ENCODE data around the gene DVL3. TPM values are rescaled to one million over a fixed set of nuclear protein-coding genes. Genes with fewer than 3 reads are reported as not detected.
A peak's percentile ranks its signal among the peaks of the same experiment; 100 is the strongest.
"Not testable (repeated sequence)": the region's sequence is repeated elsewhere in the genome, so short reads cannot be mapped to it uniquely, and the experiment has no call there.

DVL3 gene
- polyA plus RNA-seq, 3 donors: 59.8 to 69.3 (median 61.2) TPM

DNA sequence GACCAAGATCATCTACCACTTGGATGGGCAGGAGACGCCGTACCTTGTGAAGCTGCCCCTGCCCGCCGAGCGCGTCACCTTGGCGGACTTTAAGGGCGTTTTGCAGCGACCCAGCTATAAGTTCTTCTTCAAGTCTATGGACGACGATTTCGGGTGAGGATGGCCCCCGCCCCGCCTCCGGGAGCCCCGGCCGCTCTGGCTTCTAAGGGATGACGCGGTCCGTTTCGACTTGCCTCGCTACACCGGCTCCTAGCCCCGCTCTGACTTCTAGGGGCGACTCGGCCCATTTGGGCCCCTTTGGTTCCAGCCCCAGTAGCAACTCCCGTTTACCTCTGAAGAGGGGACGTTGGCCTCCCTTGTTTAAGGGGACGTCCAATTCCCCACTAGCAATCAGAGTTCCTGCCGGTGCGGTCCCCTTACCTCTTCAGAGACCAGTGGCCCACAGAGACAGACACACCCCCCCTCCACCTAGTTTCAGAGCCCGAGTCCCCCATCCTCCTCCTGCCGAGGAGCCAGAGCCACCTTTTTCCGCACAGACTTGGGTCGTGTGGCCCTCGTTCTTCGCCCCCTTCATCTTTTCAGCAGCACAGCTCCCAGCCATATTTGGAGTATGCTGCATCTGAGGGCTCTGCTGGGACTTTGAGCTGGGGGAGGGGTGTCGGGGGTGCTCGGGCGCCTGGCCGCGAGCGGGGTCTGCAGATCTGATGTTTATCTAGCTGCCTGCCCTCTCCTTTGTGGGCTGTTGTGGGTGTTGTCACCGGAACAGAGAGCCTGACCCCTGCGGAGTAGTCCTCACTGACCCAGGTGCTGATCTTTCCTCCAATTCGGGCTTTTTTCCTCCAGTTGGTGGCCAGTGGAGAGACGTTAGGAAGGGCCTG lies 706 bp downstream of the DVL3 start:
- DNase-seq (ENCODE audit: low read depth in 3 of 3, low spot score in 2 of 3): peak in 1 of 3 donors; percentile 15

- peak in 1 of 3 donors; percentile 45 for DNase-seq (ENCODE audit: low read depth in 3 of 3, low spot score in 2 of 3)
Measured at GRCh38 chr3:184156522-184156955, 1.4 kb downstream of the DVL3 start.

- DNase-seq (ENCODE audit: low read depth in 3 of 3, low spot score in 2 of 3): no peak
Measured at GRCh38 chr3:184157206-184157605, 2.0 kb downstream of the DVL3 start.

GRCh38 chr3:184158404-184158803 lies 3.2 kb downstream of the DVL3 start:
- no peak for DNase-seq (ENCODE audit: low read depth in 3 of 3, low spot score in 2 of 3)

- no peak for DNase-seq (ENCODE audit: low read depth in 3 of 3, low spot score in 2 of 3)
Measured at GRCh38 chr3:184160456-184160855, 5.3 kb downstream of the DVL3 start.

GRCh38 chr3:184162571-184163070 lies 7.4 kb downstream of the DVL3 start:
- not testable (repeated sequence) for DNase-seq (ENCODE audit: low read depth in 3 of 3, low spot score in 2 of 3)

GRCh38 chr3:184164648-184165330 lies 9.6 kb downstream of the DVL3 start:
- DNase-seq (ENCODE audit: low read depth in 3 of 3, low spot score in 2 of 3): no peak

DNA sequence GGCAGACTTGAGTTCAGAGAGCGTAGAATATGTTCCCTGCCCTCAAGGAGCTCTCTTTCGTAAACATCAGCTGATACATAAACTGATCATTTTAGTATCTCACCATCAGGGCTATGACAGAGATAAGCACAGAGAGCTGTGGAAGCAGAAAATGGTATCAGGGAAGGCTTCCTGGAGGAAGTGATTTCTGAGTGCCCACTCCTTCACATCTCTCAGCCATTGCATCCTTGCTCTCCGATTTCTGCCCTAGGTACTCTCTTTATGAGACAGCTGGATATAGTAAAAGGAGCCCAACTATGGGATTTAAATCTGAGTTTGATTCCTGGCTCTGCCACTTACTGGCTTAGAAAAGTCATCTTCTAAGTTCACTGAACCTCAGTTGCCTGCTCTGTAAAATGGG lies 10.4 kb downstream of the DVL3 start:
- DNase-seq (ENCODE audit: low read depth in 3 of 3, low spot score in 2 of 3): no peak

GRCh38 chr3:184166671-184167070 lies 11.5 kb downstream of the DVL3 start:
- DNase-seq (ENCODE audit: low read depth in 3 of 3, low spot score in 2 of 3): no peak

GRCh38 chr3:184167786-184168185 lies 12.6 kb downstream of the DVL3 start:
- DNase-seq (ENCODE audit: low read depth in 3 of 3, low spot score in 2 of 3): no peak

DNA sequence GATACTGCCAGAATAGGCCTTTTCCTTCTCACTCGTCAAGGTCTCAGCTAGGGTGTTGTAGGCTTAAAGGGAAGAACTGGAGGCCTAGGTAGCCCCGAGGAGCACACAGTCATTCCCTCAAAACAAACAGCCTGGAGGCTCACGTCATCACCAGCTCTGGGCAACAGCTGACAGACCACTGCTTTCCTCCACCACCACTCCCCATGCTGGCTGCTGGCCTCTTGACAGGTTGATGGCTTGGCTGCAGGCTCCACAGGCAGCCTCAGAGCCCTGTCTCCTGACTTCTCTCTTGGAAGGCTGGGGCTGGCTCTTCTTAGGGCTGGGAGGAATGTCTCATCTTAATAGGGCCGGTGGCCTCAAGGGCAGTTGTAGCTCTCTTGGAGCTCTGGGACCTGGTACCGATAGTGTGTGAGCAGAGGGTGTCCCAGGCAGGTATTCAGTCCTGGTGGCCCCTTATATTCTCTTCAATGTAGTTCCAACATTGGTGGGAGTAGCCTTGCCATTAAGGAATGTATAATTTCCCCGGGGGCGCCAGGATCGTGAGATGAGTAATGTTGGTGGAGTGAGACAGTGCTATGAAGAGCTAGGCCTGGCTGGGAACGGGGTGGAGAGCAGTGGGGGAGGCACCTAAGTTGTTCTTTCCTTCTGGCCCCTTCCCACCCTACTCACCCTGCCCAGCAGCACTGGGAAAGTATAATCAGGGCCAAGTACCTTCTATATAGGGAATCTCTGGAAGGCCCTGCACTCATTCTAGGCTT lies 13.4 kb downstream of the DVL3 start:
- no peak for DNase-seq (ENCODE audit: low read depth in 3 of 3, low spot score in 2 of 3)

DNA sequence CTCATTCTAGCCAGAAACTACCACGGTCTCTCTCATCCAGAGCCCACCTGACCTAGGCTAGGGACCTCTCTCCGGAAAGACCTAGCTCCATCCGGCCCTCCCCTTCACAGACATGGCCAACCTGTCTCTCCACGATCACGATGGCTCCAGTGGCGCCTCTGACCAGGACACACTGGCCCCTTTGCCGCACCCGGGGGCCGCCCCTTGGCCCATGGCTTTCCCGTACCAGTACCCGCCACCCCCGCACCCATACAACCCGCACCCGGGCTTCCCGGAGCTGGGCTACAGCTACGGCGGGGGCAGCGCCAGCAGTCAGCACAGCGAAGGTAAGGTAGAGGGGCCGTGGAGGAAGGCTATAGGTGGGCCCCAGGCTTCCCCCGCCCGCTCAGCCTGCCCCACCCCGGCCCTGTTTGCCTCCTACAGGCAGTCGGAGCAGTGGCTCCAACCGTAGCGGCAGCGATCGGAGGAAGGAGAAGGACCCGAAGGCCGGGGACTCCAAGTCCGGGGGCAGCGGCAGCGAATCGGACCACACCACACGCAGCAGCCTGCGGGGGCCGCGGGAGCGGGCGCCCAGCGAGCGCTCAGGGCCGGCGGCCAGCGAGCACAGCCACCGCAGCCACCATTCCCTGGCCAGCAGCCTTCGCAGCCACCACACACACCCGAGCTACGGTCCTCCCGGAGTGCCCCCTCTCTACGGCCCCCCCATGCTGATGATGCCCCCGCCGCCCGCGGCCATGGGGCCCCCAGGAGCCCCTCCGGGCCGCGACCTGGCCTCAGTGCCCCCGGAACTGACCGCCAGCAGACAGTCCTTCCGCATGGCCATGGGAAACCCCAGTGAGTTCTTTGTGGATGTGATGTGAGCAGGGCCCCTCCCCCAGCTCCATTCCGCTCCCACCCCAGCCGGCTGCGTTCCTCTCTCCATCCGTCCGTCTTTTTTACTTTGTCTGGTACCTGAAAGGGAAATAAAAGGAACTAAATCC lies 15.0 kb downstream of the DVL3 start:
- DNase-seq (ENCODE audit: low read depth in 3 of 3, low spot score in 2 of 3): no peak

GRCh38 chr3:184171562-184171961 lies 16.4 kb downstream of the DVL3 start:
- no peak for DNase-seq (ENCODE audit: low read depth in 3 of 3, low spot score in 2 of 3)

DNA sequence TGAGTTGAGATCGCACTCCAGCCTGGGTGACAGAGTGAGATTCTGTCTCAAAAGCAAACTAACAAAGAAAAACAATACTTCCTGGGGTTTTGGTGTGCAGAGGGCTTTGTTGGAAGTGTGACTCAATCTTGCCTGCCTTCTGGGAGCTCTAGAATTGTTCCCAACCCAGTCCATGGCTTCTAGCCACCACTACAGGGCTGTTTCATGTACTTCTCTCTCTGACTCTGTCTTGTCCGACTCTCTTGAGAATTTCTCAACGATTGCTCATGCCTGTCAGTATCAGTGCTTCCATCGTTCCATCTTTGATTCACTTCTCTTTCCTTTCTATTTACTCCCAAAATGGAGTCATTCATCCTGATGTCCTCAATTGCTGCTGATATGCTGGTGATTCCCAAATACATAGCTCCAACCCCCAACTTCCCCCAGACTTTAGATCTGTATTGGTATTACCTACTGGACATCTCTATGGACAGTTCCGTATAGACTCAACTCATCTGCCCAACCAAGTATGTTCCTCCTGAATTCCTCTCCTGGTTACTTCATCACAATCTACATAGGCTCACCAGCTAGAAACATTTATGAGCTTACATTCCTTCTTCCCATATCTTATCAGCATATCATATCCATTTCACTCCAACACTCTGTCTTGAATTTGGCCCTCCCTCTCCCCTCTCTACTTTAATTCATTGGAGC lies 17.6 kb downstream of the DVL3 start:
- no peak for DNase-seq (ENCODE audit: low read depth in 3 of 3, low spot score in 2 of 3)

GRCh38 chr3:184173374-184173722 lies 18.2 kb downstream of the DVL3 start:
- no peak for DNase-seq (ENCODE audit: low read depth in 3 of 3, low spot score in 2 of 3)

DNA sequence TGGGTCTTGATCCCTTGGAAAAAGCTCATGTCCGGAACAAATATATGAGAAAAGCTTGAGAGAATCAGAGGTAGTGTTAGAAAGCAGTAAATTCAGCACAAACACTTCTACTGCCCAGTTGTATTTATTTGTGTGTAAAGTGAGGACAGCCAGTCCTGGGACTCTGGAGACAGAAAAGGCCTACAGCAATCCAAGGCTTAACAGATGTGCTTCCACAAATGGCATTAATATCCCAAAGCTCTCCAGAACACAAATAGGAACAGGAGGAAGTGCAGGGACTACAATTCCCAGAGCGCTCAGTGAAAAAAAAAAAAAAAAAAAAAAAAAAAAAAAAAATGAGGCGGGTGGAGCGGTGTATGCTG lies 19.1 kb downstream of the DVL3 start:
- no peak for DNase-seq (ENCODE audit: low read depth in 3 of 3, low spot score in 2 of 3)

DNA sequence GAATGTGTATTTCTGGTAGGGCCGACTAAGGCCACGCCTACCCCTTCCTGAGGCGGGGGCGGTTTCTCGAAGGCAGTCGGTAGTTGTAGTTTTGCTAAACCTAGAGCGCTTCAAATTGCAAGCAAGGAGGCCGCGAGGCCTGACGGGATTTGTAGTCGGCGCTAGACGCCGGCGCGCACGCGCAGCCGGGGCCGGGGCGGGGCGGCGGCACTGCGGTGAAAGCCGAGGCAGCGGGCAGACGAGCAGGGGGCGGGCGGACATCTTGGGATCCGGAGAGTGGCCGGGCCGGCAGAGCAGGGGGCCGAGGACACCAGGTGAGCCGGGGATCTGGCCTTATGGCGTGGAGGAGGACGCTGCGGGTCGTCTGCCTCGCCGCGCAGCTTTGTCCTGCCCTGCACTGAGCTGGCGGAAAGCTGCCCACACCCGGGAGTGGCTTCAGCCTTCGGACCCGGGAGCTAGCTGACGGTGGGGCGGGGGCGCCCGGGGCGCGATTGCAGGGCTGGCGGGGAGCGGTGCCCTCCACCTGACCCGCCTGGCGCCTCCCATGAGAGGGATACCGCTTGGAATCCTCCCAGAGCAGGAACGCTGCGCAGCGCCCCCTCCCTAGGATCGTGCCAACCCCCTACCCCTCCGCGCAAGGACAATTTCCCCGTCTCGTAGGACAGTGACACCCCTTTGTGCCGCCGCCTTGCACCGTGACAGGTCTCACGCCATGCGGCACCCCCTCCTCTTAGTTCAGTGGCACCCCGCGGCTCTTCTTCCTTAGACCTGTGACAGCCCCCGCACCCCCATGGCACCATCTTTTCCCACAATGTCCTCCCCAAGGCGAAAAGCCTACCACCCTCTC lies 19.7 kb downstream of the DVL3 start, which contains the start of gene AP2M1:
Gene AP2M1, plus strand, starts transcription at position 210 of the 847 bp plus-strand sequence. CDS start 2,139 bp downstream, outside the sequence.
- DNase-seq (ENCODE audit: low read depth in 3 of 3, low spot score in 2 of 3): peak; percentile 95 to 96 (median 96)

DNA sequence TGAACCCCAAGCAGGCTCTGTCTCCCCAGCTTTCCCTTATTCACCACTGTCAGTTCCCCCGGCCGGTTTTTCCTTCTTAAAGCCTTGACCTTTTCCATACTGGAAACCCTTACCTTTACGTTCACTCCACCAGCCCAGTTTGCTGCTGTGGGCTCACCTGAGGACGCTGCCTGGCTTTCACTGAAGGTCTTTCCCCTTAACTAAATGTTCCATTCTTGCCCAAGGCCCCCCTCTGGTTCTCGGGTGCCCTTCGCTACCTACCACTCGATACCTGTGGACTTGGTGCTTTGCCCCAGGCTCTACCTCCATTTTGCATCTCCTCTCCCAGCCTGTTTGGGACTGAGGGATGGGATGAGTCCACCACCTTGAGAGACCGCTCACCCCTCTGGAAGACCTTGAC lies 20.3 kb downstream of the DVL3 start:
- no peak for DNase-seq (ENCODE audit: low read depth in 3 of 3, low spot score in 2 of 3)

All from right renal cortex interstitium (tissue), 3 donors.